ENCODE data around the gene RNASE2.

Gene RNASE2

GRCh38 chr14:20989471-20989786, 34.1 kb downstream of the RNASE2 start:
- H3K4me3 ChIP-seq (ENCODE audit: low read length), result peak overlapping the region; percentile 92
- no peak for DNase-seq (ENCODE audit: low read depth)
- TF ChIP-seq, protein P1, sequence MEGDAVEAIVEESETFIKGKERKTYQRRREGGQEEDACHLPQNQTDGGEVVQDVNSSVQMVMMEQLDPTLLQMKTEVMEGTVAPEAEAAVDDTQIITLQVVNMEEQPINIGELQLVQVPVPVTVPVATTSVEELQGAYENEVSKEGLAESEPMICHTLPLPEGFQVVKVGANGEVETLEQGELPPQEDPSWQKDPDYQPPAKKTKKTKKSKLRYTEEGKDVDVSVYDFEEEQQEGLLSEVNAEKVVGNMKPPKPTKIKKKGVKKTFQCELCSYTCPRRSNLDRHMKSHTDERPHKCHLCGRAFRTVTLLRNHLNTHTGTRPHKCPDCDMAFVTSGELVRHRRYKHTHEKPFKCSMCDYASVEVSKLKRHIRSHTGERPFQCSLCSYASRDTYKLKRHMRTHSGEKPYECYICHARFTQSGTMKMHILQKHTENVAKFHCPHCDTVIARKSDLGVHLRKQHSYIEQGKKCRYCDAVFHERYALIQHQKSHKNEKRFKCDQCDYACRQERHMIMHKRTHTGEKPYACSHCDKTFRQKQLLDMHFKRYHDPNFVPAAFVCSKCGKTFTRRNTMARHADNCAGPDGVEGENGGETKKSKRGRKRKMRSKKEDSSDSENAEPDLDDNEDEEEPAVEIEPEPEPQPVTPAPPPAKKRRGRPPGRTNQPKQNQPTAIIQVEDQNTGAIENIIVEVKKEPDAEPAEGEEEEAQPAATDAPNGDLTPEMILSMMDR (conservative IDR thresholded peaks at IDR 0.05; ENCODE audit: low read length), result no peak

DNA sequence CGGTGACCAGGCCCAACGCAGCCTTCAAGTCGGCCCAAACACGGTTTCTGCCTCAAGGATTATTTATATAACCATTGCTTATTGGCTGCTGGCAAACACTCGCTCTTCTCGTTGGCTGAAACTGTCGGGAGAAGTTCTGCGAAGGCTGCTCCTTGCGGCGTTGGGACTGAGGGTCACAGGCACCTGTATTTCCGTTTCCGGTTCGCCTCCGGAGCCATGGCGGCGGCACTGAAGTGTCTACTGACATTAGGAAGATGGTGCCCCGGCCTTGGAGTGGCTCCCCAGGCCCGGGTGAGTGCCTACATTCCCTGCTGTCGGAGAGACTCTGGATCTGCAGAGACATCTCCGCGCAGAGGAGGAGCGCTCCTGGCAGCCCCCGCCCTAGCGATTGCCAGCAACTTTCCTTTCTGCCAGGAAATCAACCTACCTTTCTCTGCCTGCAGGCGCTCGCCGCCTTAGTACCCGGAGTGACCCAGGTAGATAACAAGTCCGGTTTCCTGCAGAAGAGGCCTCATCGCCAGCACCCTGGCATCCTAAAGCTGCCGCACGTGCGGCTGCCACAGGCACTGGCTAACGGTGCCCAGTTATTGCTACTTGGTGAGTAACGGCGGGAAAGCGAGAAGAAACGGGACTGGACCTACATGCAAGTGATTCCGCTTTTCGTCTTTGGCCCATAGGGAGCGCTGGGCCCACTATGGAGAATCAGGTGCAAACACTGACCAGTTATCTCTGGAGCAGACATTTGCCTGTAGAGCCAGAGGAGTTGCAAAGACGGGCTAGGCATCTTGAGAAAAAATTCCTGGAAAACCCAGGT, 34.7 kb downstream of the RNASE2 start, which contains the start of gene METTL17:
Gene METTL17 (plus strand): TSS at position 194 of the 814 bp plus-strand sequence. CDS start 23 bp downstream, at position 217.
- DNase-seq (ENCODE audit: low read depth), result peak; percentile 98
- TF ChIP-seq, protein P1 (conservative IDR thresholded peaks at IDR 0.05; ENCODE audit: low read length), result peak; percentile 40
- H3K4me3 ChIP-seq (ENCODE audit: low read length), result peak within 1 kb of the TSS; percentile 92

GRCh38 chr14:20996521-20996920, 41.2 kb downstream of the RNASE2 start:
- TF ChIP-seq, protein P1 (conservative IDR thresholded peaks at IDR 0.05; ENCODE audit: low read length), result no peak
- no peak for DNase-seq (ENCODE audit: low read depth)
- no peak overlapping the region for H3K4me3 ChIP-seq (ENCODE audit: low read length)

GRCh38 chr14:20997115-20997514, 41.8 kb downstream of the RNASE2 start:
- DNase-seq (ENCODE audit: low read depth), result no peak
- TF ChIP-seq, protein P1 (conservative IDR thresholded peaks at IDR 0.05; ENCODE audit: low read length), result no peak
- no peak overlapping the region for H3K4me3 ChIP-seq (ENCODE audit: low read length)

DNA sequence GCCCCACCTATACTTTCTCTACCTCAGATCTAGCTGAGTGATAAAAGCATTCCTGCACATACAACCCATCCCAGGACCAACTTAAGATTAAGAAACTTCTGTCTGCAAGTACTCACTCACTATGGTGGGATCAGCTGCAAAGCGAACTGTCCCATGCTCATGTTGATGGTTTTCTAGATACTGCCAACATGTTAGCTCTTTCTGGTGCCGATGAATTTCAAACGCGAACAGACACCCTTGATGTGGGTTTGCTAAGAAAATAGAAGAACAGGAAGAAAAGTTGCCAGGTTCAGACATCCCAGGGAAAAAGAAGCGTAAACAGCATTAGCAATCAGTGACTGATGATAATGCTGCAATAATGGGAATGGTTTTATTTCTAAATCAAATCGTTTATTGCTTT, 42.3 kb downstream of the RNASE2 start:
- no peak for DNase-seq (ENCODE audit: low read depth)
- no peak overlapping the region for H3K4me3 ChIP-seq (ENCODE audit: low read length)
- TF ChIP-seq, protein P1 (conservative IDR thresholded peaks at IDR 0.05; ENCODE audit: low read length), result no peak

DNA sequence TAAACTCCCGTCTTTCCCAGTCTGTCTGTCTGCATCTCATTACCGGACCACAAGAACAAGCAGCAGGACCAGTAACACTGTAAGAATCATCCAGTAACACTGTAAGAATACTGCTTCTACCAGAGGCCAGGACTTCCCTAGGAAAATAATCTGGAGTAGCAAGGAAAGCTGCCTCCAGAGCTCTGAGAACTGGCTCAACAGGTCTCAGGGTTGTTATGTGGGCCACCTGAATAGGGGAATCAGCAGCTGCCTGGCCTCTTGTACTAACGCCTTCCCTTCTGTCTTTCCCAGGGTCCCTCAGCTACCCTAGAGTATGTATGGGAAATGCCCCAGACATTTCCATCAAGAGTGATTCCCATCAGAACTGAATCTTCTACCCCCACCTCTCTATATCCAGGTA, 42.9 kb downstream of the RNASE2 start:
- H3K4me3 ChIP-seq (ENCODE audit: low read length), result no peak overlapping the region
- TF ChIP-seq, protein P1 (conservative IDR thresholded peaks at IDR 0.05; ENCODE audit: low read length), result no peak
- no peak for DNase-seq (ENCODE audit: low read depth)

- DNase-seq (ENCODE audit: low read depth), result peak; percentile 77
- H3K4me3 ChIP-seq (ENCODE audit: low read length), result no peak within 1 kb of the TSS
- TF ChIP-seq, protein P1 (conservative IDR thresholded peaks at IDR 0.05; ENCODE audit: low read length), result no peak
Measured at GRCh38 chr14:20998674-20999366, 43.5 kb downstream of the RNASE2 start, which contains the start of gene SLC39A2. Gene SLC39A2 (plus strand): TSS chr14:20999293. CDS start chr14:20999447, 154 bp downstream.

All from AG10803 (cell line).